GM18951 (cell line): ENCODE data around the gene DNM3.

ENCODE experiments used
- POLR2A ChIP-seq: IDR thresholded peaks from 4 replicates; pipeline ENCODE4 v1.6.1; 2011; ENCODE audit warnings: mild to moderate bottlenecking; ENCODE audit not compliant: insufficient read length, insufficient read depth; ENCODE audit errors: extremely low read depth
- in situ Hi-C: fragments of 300-500 bp; cut with MboI; formaldehyde crosslinking; loops from one replicate; pipeline ENCODE4 v1.12.0; 2022; ENCODE audit warnings: low sequenced_read_pairs, mixed read lengths, inconsistent platforms; ENCODE audit not compliant: unreplicated experiment

The DNM3 gene

DNA sequence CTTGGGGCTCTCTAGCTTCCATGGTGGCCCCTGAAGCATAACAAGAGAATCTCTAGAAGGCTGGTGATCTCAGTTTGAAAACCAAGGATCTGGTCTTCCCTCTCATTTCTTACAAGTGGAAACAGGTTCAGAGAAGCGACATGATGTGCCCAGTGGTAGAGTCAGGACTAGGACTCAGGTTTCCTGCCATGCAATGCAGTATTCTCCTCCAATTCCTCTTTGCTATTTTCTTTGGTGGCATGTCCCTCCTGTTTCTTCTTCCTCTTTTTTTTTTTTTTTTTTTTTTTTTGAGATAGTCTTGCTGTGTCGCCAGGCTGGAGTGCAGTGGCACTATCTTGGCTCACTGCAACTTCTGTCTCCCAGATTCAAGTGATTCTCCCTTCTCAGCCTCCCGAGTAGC is 383.6 kb downstream of the DNM3 start:
- in situ Hi-C loops: no loop called here
- TF ChIP-seq POLR2A: no peak

DNA sequence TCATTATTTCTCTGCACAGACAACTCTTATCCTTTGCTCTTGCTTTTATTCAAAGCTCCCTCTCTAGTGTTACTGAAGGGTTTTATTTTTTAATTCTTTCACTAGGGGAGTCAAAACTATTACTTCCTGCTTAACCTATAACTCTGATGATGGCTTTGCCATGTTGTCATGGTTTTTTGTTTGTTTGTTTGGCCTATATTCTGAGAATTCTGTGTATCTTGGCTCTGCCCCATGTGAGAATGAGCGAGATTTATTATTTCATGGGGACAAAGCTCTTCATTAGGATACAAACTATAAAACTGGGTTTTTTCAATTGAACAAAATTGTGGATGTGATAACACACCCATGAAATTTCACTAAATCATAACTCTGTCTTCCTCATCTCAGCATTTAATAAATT is 388.6 kb downstream of the DNM3 start:
- no peak for TF ChIP-seq POLR2A
- in situ Hi-C loops: no loop called here

DNA sequence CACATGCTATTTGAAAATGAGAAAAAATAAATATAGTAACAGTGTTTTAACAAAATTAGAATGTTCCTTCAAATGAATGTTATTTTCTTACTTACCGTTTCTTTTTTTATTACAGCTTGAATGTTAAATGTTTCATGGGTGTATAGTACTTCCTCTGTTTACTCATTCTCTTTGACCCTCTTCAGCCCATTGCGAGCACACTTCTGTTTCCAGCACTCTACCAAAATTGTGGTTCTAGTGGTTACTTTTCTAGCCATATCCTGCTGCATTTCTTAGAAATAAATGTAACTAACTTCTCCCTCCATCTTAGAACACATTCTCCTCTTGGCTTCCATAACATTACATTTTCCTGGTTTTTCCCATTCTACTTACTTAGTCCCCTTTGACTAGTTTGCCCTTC is 389.2 kb downstream of the DNM3 start:
- TF ChIP-seq POLR2A: no peak
- in situ Hi-C loops: no loop called here

DNA sequence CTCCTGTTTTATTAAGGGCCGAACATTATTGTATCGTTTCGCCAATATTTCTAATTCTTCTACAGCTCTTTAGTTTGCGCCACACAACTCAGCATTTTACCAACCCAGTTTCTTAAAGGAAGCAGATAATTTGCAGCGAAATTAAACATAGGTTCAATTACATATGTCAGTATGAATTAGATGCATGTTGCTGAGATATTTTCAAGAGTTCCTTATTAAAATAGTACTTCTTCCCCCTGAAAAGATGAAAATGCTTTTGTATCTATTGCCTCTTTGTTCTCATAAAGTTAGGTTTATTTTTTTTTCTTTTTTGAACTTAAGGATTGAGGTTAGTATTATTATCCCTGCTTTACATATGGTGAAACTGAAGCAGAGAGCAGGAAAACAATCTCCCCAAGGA is 395.7 kb downstream of the DNM3 start:
- in situ Hi-C loops: no loop called here
- no peak for TF ChIP-seq POLR2A

DNA sequence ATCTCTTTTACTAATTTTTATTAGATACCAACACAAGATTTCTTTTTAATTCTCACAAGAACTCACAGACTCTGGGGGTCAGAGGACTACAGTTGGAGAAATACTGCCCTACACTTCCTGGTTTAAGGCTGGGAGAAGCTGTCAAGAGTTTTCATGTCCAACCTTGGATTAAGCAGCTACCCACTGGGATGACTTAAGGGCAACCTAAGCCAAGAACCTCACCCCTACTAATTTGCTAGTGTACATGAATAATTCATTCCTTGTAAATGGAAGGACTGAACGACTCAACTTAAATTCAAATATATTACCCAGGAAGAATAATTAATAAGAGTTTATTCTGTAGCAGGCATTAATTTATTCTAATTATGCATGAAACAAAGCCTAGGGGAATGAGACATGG is 396.9 kb downstream of the DNM3 start:
- in situ Hi-C loops: no loop called here
- no peak for TF ChIP-seq POLR2A

DNA sequence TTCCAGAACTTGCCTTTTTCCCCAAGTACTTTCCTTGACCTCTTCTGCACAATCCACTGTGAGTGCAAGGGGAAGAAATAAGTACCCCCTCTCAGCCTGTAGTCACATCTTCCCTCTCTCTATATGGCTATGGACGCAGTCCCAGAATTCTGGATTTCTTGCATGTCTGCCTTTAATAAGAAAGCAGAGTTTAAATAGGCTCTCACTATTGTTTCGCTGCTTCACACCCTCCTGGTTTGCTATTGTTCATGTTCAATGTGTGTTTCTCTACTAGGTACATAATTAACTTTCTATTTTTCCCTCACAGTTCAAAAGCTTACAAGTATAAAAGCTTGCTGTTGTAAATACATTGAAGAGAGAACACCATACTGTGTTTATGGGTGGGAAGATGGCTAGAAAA is 397.7 kb downstream of the DNM3 start:
- in situ Hi-C loops: no loop called here
- TF ChIP-seq POLR2A: no peak

DNA sequence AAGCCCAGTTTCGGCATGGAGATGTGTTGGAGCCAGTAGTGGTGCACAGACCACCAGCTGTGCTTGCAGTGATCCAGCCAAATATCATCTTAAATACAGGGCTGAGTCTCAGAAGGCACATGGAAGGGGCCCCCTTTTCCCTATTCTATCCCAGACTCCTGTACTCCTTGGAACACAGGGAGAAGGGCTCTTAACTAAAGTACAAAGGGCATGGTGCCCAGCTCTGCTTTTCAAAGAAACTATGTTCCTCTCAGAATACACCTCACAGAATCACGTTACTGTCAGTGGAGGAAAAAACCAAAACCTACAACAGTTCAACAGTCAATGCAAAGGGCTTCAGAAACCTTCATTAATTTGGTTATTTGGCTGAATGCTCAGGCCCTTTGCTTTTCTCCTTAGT is 398.6 kb downstream of the DNM3 start:
- in situ Hi-C loops: no loop called here
- no peak for TF ChIP-seq POLR2A

DNA sequence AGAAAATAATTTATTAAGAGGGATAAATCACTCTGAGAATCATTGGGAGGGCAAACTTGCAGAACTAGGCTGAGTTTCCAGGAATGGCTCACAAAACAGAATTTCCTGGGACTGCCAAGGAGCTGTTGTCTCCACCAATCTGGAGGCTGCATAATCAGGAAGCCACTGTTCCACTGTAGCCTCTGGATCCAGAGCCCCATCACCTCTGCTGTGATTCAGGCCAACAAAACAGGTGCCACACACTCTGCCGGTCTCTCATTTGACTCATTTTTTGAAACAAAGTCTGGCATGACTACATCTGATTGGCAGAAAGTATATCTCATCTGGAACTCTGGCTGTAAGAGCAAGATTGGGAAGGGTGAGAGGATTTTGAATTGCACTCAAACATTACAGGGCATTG is 400.2 kb downstream of the DNM3 start:
- TF ChIP-seq POLR2A: no peak
- in situ Hi-C loops: no loop called here

DNA sequence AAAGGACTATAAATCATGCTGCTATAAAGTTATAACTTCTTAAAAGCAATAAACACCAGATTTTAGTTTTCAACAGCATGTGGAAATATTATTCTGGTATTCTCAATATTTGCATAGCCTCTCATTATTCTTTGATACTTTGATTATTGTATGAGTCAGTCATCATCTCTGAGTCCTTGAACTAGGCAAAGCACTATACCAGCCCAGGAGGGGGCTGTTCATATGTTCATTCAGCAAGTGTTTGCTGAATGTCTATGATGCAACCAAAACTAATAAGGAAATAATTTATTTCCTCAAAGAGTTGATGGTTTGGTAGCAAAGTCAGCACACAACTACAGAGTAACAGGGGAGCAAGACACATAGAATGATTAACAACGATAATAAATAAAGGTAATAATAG is 403.6 kb downstream of the DNM3 start:
- no peak for TF ChIP-seq POLR2A
- in situ Hi-C loops: no loop called here

DNA sequence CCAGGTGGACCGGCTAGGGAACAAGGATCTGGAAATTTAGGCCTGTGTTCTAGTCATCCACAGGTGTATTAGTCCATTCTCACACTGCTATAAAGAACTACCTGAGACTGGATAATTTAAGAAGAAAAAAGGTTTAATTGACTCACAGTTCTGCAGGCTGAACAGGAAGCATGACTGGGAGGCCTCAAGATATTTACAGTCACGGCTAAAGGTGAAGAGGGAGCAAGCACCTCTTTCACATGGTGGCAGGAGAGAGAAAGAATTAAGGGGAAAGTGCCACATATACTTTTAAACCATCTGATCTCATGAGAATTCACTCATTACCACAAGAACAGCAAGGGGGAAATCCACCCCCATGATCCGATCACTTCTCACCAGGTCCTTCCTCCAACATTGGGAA is 404.5 kb downstream of the DNM3 start:
- in situ Hi-C loops: no loop called here
- no peak for TF ChIP-seq POLR2A

DNA sequence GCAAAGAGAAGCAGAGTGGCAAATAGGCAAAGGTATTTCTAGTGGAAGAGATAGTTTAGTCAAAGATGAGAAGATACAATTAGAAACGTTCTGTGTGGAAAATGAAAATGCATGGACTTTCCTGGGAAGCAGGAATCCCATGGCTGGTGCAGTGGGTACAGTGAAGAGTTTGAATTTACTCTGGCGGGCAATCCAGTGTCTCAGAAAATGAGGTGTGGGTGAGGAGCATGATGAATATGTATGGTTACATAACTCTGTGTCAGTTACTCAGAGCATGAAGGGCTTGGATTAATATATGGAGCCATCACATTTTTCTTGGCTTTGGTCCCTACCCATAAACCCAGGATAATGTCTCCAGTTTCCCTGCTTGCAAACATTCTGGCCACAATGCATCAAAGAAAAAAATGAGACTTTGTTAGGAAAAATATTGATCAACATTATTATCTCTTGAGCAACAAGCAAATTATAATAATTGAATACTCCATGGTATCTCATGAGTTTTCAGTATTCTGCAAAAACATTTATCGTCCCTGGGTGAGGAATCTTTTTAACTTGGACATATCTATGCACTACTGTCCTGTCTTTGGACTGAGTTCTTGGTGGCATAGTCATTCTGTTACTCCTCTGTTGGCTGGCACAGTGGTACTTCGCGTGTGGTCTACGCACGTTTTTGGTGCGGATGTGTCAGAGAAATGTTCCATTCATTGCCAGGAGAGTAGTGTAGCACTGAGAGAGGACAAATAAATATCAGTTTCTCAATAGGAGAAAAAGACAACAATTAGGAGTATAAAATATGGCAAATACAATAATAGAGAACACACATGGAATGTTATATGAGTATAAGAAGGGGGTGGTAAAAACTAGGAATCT is 405.5 kb downstream of the DNM3 start:
- in situ Hi-C loops: no loop called here
- TF ChIP-seq POLR2A: no peak

DNA sequence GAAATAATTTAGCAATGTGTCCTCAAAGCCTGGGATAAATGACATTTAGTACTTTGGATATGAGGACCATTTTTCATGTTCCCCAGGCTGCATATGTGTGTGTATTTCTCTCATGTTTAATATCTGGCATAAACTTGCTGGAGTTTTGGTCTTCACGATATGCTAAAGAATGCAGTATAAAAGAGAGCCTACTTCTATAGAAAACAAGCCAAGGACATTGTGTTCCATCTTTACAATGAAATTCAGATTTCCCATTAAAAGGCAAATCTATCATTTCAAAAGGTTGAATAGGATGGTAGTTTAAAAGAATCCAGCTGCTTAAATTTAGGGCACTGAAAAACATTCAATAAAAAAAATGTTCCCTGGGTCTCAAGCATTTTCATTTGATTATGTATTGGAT is 410.2 kb downstream of the DNM3 start:
- no peak for TF ChIP-seq POLR2A
- in situ Hi-C loops: no loop called here

DNA sequence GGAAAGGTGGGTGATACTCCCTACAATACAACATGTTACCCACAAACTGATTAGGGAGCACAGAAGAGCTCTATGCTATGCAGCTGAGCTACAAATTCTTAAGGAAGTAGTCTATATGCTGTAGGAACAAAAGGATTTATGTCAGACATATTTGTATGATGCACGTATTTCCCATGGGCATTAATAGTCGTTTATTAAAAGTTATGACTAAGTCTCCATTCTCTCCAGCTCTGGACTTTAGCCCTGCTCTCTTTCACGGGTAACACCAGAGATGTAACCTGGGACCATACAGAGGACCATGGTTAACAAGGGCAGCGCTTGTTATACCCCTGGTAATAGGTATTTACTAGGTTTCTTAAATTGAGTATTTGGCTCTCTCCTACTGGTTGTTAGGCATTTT is 411.0 kb downstream of the DNM3 start:
- in situ Hi-C loops: no loop called here
- TF ChIP-seq POLR2A: no peak

DNA sequence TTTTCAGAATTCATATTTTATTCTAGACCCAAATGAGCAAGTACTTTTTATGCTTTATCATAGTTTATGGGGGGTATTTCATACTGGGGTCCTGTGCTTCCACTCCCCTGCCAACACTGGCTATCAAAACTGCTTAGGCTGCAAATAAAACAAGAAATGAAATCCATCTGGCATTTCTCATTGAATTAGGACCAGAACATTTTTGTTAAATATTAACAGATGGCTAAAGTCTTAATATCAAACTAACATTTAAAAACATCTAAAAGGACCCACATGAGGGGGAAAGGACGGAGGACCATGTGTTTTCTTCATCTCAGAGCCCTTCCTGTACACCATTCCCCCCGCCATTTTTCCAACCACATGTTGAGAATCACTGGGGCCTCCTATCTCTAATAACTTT is 411.7 kb downstream of the DNM3 start:
- no peak for TF ChIP-seq POLR2A
- in situ Hi-C loops: no loop called here
